Progenitor cell of endocrine pancreas (in vitro differentiated cells): ENCODE results near the gene KARS1. TPM values are rescaled to one million over a fixed set of nuclear protein-coding genes. Genes with fewer than 3 reads are reported as not detected.

Experiments
- DNase-seq: peaks from one replicate; pipeline ENCODE4 v3.0.0; 2021; ENCODE audit warnings: low spot score; ENCODE audit not compliant: unreplicated experiment
- H3K27ac Mint-ChIP-seq: 2 replicates; pipeline ENCODE4 v1.8.0; 2021; ENCODE audit warnings: mild to moderate bottlenecking, moderate library complexity, mixed read lengths
- H3K27me3 Mint-ChIP-seq: 2 replicates; pipeline ENCODE4 v1.8.0; 2021; ENCODE audit warnings: mixed read lengths
- H3K36me3 Mint-ChIP-seq: 2 replicates; pipeline ENCODE4 v1.8.0; 2022; ENCODE audit warnings: mixed read lengths; ENCODE audit not compliant: insufficient read depth
- H3K4me1 Mint-ChIP-seq: 2 replicates; pipeline ENCODE4 v1.8.0; 2021; ENCODE audit warnings: low read depth, mixed read lengths
- H3K4me3 Mint-ChIP-seq: 2 replicates; pipeline ENCODE4 v1.8.0; 2021; ENCODE audit warnings: low read depth, mild to moderate bottlenecking, moderate library complexity, mixed read lengths
- H3K9me3 Mint-ChIP-seq: 2 replicates; pipeline ENCODE4 v1.8.0; 2021; ENCODE audit warnings: low read depth, mixed read lengths
- CTCF ChIP-seq: fragments of 200-600 bp; sonication (generic); IDR thresholded peaks from one replicate; pipeline ENCODE4 v1.5.0; 2021; ENCODE audit warnings: antibody characterized with exemption, mild to moderate bottlenecking; ENCODE audit not compliant: unreplicated experiment
- total RNA-seq: library from RNA; stranded (reverse); gene quantifications from 2 replicates; pipeline ENCODE4 v1.2.1, GENCODE V29; 2021

Gene KARS1
- total RNA-seq, 1 donor from 2014 or later: 127 TPM

- no peak for TF ChIP-seq CTCF
- H3K27ac Mint-ChIP-seq: no peak overlapping the region
- no peak overlapping the region for H3K4me3 Mint-ChIP-seq
- H3K4me1 Mint-ChIP-seq: no peaks in the 10 kb centered on the region
- DNase-seq: no peak
- H3K36me3 Mint-ChIP-seq: peaks cover 14% of the 10 kb centered on the region
- no peaks in the 10 kb centered on the region for H3K27me3 Mint-ChIP-seq
- H3K9me3 Mint-ChIP-seq: no peaks in the 10 kb centered on the region
Observed at GRCh38 chr16:75614066-75614897, 33.2 kb downstream of the KARS1 start.

- Mint-ChIP-seq H3K4me1 (no peaks in the 10 kb centered on the region), H3K36me3 (peaks cover 27% of the 10 kb centered on the region), H3K27me3 (no peaks in the 10 kb centered on the region), H3K4me3 (no peak overlapping the region), H3K9me3 (no peaks in the 10 kb centered on the region), H3K27ac (no peak overlapping the region)
- no peak for TF ChIP-seq CTCF
- no peak for DNase-seq
Observed at GRCh38 chr16:75606507-75606906, 41.0 kb downstream of the KARS1 start.

GRCh38 chr16:75603241-75603640 lies 44.2 kb downstream of the KARS1 start:
- TF ChIP-seq CTCF: no peak
- DNase-seq: no peak
- H3K27me3 Mint-ChIP-seq: no peaks in the 10 kb centered on the region
- H3K36me3 Mint-ChIP-seq: peaks cover 34% of the 10 kb centered on the region
- H3K4me1 Mint-ChIP-seq: no peaks in the 10 kb centered on the region
- H3K27ac Mint-ChIP-seq: no peak overlapping the region
- no peak overlapping the region for H3K4me3 Mint-ChIP-seq
- H3K9me3 Mint-ChIP-seq: no peaks in the 10 kb centered on the region

GRCh38 chr16:75599452-75600277 lies 47.8 kb downstream of the KARS1 start:
- Mint-ChIP-seq H3K36me3 (peaks cover 41% of the 10 kb centered on the region), H3K4me3 (no peak overlapping the region), H3K4me1 (no peaks in the 10 kb centered on the region), H3K27ac (peak overlapping the region; percentile 92), H3K27me3 (no peaks in the 10 kb centered on the region), H3K9me3 (peaks cover 3% of the 10 kb centered on the region)
- DNase-seq: no peak
- TF ChIP-seq CTCF: no peak
